GM19193 (cell line): Measurements from ENCODE around the gene LRP2.

Experiments
- POLR2A ChIP-seq: IDR thresholded peaks from 4 replicates; pipeline ENCODE4 v1.6.1; 2011; ENCODE audit not compliant: insufficient read depth, insufficient read length; ENCODE audit errors: extremely low read depth

The LRP2 gene

DNA sequence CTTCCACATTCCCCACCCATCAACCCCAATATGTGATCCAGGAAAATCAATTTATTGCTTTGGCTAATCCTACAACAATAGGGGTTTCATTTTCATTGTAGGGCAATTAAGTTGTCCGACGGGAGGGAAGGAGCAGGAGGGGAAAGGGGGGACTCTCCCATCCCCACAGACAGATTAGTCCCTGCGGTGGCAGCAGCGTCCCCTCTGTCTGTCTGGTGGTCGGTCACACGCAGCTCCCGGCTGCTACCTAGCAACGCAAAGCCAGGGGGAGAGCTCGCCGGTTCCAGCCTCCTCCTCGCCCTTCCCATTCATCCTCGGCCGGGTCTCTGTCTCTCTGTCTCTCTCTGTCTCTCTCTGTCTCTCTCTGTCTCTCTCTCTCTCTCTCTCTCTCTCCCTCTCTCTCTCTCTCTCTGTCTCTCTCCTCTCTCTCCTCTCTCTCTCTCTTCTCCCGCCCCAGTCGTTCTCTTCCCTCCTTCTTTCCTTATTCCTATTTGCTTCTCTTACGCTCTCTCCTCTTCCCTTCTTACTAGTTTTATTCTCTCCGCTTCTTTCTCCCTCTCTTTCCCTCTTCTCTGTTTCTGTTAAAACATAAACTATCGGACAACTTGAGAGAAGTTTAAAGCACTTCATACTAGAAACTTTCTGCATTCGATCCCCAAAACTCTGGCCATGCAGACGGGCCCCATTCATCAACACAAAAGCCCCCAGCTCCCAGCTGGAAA is 1.2 kb downstream of the LRP2 start:
- TF ChIP-seq POLR2A, result no peak

DNA sequence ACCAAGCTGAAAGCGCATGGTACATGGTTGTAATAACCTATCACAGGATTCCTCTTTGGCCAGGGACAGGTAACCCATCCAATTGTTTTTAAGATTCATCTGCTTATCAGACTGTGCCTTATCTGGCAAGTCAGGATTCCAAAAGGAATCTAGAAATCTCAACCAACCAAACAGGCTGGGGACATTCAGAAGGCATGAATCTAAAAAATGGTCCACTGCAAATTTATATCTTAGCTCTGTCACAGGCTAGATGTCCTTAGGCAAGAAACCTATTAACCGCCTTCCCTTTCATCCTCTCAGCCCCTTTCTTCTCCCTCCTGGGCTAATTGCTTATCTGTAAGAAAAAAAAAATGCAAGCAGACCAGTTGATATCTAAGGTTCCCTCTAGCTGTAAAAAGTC is 4.3 kb downstream of the LRP2 start:
- no peak for TF ChIP-seq POLR2A

DNA sequence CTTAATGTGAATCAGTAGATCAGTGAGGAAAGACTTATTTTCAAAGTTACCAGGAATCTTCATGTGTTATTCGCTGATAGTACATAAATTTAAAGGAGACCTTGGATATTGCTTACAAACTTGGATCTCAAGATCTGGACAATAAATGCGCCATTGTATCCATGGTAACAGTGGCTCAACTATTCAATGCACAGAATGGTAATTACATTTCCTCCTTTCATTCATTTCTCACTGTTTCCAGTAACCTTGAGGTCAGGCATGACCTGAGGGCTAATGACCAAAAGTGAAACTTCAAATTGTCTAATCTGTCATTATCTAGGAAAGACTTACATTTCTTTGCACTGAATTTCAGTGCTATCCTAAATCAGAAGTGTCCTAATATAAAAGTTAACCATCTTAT is 8.1 kb downstream of the LRP2 start:
- TF ChIP-seq POLR2A, result no peak

DNA sequence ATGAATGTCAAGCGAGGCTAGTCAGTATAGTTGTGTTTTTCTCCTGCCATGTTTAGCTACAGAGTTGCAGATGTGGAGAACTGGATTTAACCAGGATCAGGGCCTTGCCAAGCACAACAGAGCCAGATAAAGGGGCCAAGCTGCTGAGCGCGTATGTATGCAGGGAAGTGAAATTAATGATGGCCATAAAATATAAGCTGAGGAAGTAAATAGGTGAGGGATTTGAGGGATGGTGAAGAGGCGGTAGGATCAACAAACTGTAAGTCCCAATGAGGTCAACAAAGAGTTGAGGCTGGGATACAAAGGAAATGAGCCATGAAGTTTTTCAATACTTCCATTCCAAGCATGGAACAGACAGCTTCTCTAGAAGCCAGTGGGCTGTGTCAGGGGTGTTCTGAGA is 10.6 kb downstream of the LRP2 start:
- no peak for TF ChIP-seq POLR2A

DNA sequence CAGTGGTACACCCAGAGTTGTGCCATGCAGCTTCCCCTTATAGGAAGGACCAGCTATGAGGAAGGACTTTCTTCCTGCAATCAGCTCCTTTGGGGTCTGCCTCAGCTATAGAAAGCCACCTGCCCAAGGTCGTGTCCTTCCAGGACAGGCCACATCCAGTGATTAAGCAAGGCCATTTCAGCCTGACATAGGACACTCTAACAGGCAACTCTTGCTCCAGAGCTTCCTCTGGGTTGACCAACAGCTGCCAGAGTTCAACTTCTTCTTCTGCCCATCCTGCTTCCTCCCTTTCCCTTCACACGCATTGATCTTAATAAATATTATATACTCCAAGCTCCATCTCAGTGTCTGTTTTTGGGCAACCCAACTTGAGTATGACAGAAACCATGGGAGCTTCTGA is 12.8 kb downstream of the LRP2 start:
- no peak for TF ChIP-seq POLR2A

DNA sequence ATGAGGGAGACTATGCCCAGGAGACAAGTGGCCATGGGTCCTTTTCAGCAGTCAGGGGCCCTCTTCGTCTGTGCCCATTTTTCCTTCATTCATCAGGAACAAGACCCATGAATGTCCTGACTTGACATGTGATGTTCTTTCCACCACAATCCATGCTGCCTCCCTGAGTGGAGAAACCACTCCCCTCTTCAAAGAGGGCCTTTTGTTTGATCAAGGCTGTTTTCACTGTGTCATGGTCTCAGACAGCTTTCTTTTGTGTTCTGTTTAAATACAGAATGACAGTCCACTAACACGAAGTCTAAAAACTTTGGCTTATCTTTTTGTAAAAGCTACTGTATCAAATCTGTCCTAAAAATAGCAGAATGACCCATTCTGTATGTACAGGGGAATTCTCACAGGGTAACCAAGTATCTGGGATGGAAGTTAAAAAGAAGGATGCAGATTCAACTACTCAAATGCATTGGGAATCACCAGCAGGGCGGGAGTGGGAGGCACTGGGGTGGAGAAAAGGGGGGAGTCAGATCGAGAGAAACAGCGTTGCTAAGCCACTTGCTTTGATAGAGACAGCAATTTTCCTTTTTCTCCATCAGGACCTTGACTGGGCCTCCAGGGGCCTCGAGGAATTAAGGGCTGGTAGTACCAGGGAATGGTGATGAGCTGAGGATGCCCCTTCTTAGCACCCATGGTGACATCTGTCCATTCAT is 13.9 kb downstream of the LRP2 start:
- no peak for TF ChIP-seq POLR2A

DNA sequence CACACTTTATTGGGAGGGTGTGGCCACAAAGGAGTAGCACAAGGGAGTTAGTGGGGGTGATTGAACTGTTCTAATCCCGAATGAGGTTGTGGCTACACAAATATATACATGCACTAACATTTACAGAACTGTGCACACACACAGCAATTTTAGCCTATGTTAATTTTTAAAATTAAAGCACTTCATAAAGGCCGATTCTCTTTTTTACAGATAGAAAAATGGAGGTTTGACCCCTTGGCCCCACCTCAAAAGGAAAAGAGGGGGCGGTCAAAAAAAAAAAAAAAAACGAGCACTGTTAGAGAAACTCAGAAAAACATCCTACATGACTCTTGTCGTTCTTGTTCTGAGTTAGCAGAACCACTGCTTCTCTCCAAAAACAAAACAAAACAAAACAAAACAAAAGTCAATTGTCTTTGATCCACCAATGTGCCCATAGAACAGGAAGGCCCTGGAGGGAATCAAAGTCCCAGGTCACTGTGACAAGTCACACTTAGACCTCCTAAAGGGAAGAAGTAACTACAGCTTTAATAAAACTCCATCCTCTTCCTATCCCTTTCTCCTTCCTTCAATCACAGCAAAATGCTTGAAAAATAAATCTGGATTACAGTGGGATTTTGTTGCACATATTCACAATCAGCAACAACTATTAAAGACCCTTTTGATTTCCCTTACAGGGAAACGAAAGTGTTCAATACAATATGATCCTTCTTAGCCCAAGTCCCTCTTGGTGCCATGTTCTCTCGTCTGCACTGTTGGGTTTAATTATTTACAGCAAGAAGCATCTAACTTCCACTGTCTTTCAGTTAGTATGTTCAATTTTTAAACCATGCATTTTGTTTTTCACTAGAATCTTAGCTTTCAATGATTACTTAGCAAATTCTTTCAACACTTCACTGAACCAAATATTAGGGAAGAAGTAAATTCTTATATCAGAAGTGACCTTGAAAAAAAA is 16.6 kb downstream of the LRP2 start:
- no peak for TF ChIP-seq POLR2A

DNA sequence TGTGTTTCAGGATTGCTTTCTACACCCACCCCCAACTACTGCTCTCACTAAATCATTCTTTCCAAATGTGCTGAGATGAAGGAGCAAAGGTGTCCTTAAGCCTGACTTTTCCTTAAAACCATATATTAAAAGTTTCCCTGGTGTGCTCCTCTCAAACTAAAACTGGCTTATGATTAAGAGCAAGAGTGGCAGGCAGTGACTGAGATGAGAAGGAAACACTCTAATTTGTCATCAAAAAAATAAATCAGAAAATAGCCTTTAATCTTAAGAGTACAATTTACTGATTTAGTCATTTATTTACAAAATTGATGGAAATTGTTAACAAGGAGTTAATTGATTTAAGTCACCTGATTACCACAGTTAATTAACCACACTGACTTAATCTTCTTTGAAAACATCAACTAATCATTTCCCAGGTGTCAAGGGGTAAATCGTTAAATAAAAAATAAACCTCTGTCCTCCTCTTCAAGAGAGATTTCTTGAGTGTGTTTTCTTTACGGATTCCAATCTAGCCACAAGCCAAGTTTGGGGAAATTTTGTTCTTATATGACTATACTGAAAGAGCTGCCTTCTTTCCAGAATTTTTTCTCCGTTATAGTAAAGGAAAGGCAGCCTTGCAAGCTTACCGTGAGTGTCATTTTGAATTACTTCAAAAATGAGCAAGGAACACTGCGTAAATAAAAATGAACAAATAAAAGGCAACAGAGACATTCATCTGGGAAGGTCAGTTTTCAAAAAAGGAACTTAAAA is 17.4 kb downstream of the LRP2 start:
- no peak for TF ChIP-seq POLR2A

DNA sequence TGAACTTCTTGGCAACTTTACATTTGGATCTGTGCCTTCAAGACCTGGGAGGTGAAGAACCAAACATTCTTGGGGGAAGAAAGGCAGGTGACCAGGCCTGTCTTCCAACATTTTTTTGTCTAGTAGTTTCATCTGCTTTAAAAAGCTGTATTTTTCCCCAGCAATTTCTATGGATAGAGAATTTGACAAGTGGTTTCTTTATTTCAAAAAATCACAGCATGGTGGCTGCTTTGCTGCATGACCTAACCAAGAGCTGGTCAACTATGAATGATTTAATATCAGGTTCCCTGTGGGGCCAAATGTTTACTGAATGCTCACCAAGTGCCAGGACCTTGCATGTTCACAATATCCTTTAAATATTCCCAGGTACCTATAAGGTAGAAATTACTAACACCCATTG is 19.1 kb downstream of the LRP2 start:
- TF ChIP-seq POLR2A, result no peak

DNA sequence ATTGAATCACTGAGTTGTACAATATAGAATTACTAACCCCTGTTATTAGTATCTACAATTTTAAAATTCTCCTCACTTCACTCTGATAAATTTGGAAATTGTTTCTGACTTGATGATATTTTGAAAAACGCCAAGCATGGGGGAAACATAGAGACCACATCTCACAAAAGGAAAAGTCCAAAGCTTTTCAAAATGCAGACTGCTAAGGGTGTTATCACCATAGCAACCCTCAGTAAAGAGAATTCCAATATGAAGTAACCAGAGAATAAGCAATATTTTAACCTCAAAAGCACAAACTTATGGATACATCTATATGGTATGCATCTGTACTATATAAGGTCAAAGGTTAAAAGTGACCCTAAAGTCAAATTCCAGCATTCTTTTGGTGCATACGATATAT is 22.7 kb downstream of the LRP2 start:
- TF ChIP-seq POLR2A, result no peak

DNA sequence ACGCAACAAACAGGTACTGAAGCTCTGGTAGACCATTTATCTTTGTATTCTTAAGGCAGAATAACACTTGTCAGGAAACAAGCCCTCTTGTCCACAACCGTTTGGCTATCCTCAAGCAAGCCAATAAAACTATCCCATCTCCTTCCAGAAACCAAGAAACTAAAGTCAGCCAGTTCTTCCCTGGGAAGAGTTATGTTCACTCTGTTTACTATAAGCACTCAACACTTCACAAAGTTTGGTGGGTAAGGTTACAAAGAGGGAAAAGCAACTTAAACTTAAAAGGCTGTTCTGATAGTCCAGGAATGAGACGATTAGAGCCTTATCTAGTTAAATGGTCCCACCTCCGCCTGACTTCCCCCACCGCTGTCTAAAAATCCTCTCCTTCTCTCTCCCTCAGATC is 25.6 kb downstream of the LRP2 start:
- no peak for TF ChIP-seq POLR2A

DNA sequence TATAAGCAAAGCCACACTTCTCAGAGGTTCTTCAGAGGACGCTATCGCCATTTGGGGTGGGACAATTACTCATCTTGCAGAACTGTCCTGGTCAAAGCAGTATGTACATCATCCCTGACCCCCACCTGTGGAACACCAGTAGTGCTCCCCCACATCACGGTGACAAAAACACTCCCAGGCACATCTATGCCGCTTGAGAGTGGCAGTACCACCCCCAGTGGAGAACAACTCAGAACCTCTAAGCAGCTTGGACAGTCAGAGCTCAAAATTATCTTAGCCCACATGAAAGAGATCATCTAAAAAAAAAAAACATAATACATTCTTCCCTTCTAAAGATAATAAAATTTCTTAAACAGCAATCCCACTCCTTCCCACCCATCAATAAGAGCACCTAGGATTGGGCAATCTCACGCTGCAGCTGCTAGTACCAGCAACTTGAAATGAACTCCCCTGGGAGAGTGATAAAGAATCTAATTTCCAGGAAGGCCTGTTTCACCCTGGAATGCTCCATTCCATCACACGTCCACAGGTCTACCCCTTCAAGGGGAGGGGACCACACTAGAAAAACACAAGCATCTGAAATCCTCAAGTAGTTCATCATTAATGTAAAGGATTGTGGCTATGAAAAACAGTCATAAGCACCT is 31.7 kb downstream of the LRP2 start:
- no peak for TF ChIP-seq POLR2A

DNA sequence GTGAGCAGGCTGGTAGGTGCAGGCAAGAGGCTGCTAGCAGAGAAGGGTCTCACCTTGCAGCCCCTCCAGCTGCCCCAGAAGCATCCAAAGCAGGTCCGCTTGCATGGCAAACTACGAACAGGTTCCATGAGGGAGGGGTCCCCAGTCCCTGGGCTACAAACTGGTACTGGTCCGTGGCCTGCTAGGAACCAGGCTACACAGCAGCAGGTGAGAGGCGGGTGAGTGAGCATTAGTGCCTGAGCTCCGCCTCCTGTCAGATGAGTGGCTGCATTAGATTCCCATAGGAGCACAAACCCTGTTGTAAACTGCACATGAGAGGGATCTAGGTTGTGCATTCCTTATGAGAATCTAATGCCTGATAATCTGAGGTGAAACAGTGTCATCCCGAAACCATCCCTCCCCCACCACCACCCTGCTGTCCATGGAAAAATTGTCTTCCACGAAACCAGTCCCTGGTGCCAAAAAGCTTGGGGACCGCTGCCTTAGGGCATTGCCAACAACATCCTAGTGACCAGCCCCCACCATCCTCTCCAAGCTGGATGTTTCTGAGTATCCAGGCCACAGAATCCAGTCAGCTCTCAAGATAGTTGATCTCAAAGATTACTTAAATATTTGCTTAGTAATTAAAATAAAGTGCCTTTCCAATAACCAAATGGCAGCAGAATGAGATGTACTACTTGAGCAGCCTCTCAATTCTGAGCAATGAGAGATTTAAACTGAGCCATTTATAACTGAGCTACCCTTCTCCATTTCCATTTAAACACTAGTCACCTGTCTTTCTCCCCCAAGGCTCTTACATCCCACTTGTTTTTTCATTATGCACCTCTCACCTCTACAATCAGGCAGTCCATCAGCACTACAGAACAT is 32.4 kb downstream of the LRP2 start:
- no peak for TF ChIP-seq POLR2A
